T follicular helper cell (primary cell): ENCODE data around the gene PGBD4.
"Not testable (repeated sequence)": the region's sequence is repeated elsewhere in the genome, so short reads cannot be mapped to it uniquely, and the experiment has no call there.

Experiments
- DNase-seq: peaks from one replicate; pipeline ENCODE4 v3.0.0-alpha.2; 2020; ENCODE audit warnings: low read depth

PGBD4 gene

GRCh38 chr15:34114215-34114614 is 12.3 kb downstream of the PGBD4 start:
- no peak for DNase-seq

GRCh38 chr15:34114739-34115138 is 12.9 kb downstream of the PGBD4 start:
- no peak for DNase-seq

GRCh38 chr15:34116620-34117019 is 14.7 kb downstream of the PGBD4 start:
- DNase-seq, result no peak

- DNase-seq, result no peak
Measured at GRCh38 chr15:34119291-34119690, 17.4 kb downstream of the PGBD4 start.

GRCh38 chr15:34120420-34120819 is 18.5 kb downstream of the PGBD4 start:
- not testable (repeated sequence) for DNase-seq

- not testable (repeated sequence) for DNase-seq
Measured at GRCh38 chr15:34121786-34122185, 19.9 kb downstream of the PGBD4 start.

- DNase-seq, result no peak
Measured at GRCh38 chr15:34122771-34123183, 20.9 kb downstream of the PGBD4 start.

- DNase-seq, result no peak
Measured at GRCh38 chr15:34124651-34125050, 22.8 kb downstream of the PGBD4 start.

- DNase-seq, result no peak
Measured at GRCh38 chr15:34125945-34126344, 24.1 kb downstream of the PGBD4 start.

GRCh38 chr15:34126522-34126921 is 24.6 kb downstream of the PGBD4 start:
- no peak for DNase-seq

GRCh38 chr15:34128898-34129297 is 27.0 kb downstream of the PGBD4 start:
- DNase-seq, result no peak

GRCh38 chr15:34132881-34133280 is 31.0 kb downstream of the PGBD4 start:
- no peak for DNase-seq

- no peak for DNase-seq
Measured at GRCh38 chr15:34133511-34133910, 31.6 kb downstream of the PGBD4 start.

- DNase-seq, result no peak
Measured at GRCh38 chr15:34147371-34148140, 45.7 kb downstream of the PGBD4 start.

- DNase-seq, result no peak
Measured at GRCh38 chr15:34154725-34155204, 52.9 kb downstream of the PGBD4 start.

- DNase-seq, result no peak
Measured at GRCh38 chr15:34155859-34156258, 54.0 kb downstream of the PGBD4 start.
